ENCODE data around the gene GNB1L. TPM values are rescaled to one million over a fixed set of nuclear protein-coding genes. Genes with fewer than 3 reads are reported as not detected.

GNB1L gene
- polyA plus RNA-seq, 1 experiment, result 3.6 TPM

DNA sequence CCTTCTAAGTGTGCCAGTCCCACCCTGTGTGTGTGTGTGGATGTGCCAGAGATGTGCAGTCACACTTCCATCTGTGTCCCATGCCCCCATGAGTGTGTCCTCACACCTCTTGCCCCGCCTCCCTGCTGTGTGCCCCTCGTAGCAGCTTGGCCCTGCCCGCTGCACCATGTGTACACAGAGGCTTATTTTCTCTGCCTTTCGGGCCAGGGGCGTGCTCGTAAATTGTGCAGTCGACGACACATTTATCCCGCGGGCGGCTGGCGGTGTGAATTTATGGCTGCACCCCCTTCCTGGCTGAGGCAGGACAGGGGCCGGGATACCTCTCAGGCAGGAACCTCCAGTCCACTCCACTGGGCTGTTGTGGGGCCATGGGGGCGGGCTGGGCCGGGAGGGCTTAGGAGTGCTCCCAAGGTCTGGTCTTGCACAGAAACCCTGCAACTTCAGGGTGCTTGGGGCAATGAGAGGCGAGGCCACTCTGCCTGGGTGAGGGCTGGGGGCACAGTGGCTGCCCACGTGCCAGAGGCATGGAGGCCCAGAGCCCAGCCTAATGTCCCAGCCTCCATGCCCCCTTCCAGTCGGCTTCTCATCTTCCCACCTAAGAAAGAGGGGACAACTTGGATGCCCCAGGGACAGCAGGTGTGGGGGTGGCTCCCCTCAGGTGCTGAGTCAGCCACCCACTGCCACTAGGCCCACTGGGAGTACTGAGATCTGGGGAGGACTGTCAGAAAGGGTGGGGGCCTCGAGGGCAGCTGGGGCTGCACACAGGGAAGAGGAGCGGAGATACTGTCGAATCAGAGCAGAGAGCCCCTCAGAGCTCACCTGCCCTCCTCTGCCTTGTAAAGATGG is 118.8 kb downstream of the GNB1L start:
- POLR2A ChIA-PET, result no interaction called here
- TF ChIP-seq, protein P1, sequence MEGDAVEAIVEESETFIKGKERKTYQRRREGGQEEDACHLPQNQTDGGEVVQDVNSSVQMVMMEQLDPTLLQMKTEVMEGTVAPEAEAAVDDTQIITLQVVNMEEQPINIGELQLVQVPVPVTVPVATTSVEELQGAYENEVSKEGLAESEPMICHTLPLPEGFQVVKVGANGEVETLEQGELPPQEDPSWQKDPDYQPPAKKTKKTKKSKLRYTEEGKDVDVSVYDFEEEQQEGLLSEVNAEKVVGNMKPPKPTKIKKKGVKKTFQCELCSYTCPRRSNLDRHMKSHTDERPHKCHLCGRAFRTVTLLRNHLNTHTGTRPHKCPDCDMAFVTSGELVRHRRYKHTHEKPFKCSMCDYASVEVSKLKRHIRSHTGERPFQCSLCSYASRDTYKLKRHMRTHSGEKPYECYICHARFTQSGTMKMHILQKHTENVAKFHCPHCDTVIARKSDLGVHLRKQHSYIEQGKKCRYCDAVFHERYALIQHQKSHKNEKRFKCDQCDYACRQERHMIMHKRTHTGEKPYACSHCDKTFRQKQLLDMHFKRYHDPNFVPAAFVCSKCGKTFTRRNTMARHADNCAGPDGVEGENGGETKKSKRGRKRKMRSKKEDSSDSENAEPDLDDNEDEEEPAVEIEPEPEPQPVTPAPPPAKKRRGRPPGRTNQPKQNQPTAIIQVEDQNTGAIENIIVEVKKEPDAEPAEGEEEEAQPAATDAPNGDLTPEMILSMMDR (IDR thresholded peaks at IDR 0.05; ENCODE audit: insufficient read depth, low read depth, low read length), result no peak
- Histone ChIP-seq H3K4me3 (ENCODE audit: low read depth, low read length) (no peak overlapping the region), H3K36me3 (ENCODE audit: control insufficient read depth, insufficient read depth, low read length) (no peaks in the 10 kb centered on the region), H3K27me3 (ENCODE audit: control insufficient read depth, insufficient read depth, low read length) (no peaks in the 10 kb centered on the region)
- CTCF ChIA-PET, result interaction anchor here (0.9 to 1.0 kb wide), 3 partner anchors 21 to 174 kb away, joined by 3 read pairs; no protein-coding TSS in a partner anchor
- no peak for DNase-seq (ENCODE audit: low read depth)

DNA sequence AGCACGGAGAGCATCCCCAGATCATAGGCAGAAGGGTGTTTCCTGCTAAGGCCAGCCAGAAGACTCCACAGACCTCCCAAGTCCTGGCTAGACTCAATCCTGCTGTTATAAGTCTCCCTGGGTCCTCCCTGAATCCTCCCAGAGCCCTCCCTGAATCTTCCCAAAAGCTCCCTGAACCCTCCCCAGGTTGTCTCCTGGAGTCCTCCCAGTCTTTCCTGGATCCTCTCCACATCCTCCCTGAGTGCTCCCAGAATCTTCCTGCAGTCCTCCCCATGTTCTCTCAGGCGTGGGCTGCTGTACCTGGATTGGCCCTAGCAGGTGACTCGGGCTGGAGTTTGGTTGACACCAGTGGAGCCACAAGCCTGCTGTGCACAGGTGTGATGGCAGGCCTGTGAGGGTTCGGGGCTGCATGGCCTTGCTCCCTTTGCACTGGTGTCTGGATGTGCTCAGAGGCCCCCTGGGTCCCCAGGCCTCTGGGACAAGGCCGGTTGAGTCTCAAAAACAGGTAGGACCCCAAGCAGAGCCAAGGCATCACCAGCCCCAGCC is 119.8 kb downstream of the GNB1L start:
- CTCF ChIA-PET, result interaction anchor here (0.9 to 1.0 kb wide), 2 partner anchors 64 to 175 kb away, joined by 3 read pairs; no protein-coding TSS in a partner anchor
- POLR2A ChIA-PET, result no interaction called here
- DNase-seq (ENCODE audit: low read depth), result no peak

DNA sequence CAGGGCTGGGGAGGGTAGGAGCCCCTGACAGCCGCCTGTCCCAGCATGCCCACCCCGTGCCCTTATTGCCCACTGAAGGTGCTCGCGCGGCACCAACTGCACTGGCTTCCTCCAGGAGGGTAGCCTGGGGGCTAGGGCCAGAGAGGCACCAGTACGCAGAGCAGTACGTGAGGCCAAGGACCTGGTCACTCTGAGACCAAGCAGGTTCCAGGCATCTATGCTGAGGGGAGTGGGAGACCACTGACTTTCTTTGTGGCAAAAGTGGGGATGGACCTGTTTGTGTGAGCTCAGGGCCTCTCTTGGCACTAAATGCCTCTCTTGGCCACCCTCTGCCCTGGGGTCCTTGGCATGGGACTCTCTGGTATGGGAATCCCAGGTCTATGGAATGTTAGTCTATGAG is 120.5 kb downstream of the GNB1L start:
- POLR2A ChIA-PET, result no interaction called here
- no peak overlapping the region for H3K4me3 ChIP-seq (ENCODE audit: low read depth, low read length)
- CTCF ChIA-PET, result interaction anchor here (6.8 kb wide), 1 partner anchor 181 kb away, joined by 277 read pairs; no protein-coding TSS in a partner anchor
- no peaks in the 10 kb centered on the region for H3K27me3 ChIP-seq (ENCODE audit: control insufficient read depth, insufficient read depth, low read length)
- DNase-seq (ENCODE audit: low read depth), result no peak
- H3K36me3 ChIP-seq (ENCODE audit: control insufficient read depth, insufficient read depth, low read length), result no peaks in the 10 kb centered on the region
- TF ChIP-seq, protein P1 (IDR thresholded peaks at IDR 0.05; ENCODE audit: insufficient read depth, low read depth, low read length), result no peak

More for the DNA sequence above, 119.8 kb downstream of the GNB1L start:
- Histone ChIP-seq H3K4me3 (ENCODE audit: low read depth, low read length) (no peak overlapping the region), H3K27me3 (ENCODE audit: control insufficient read depth, insufficient read depth, low read length) (no peaks in the 10 kb centered on the region), H3K36me3 (ENCODE audit: control insufficient read depth, insufficient read depth, low read length) (no peaks in the 10 kb centered on the region)
- TF ChIP-seq, protein P1 (IDR thresholded peaks at IDR 0.05; ENCODE audit: insufficient read depth, low read depth, low read length), result no peak

DNA sequence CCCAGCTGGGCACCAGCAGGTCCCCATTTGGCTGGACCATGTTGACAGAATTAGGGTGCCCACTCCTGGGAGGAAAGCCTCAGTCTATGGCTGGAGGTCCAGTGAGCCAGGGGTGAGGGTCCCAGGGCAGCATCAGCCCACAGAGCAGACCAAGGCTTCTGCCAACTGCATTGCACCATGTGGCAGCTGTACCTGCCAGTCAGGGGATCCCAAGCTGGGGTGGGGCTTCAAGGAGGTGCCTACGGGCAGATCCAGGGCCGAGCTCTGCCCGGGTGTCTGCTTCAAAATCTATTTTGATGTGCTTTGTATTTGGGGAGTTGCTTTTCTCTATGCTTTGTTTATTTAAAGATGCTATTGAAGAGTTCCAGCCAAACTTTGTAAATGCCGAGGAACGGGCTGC is 120.9 kb downstream of the GNB1L start:
- no peak overlapping the region for H3K4me3 ChIP-seq (ENCODE audit: low read depth, low read length)
- TF ChIP-seq, protein P1 (IDR thresholded peaks at IDR 0.05; ENCODE audit: insufficient read depth, low read depth, low read length), result no peak
- POLR2A ChIA-PET, result no interaction called here
- H3K27me3 ChIP-seq (ENCODE audit: control insufficient read depth, insufficient read depth, low read length), result no peaks in the 10 kb centered on the region
- H3K36me3 ChIP-seq (ENCODE audit: control insufficient read depth, insufficient read depth, low read length), result no peaks in the 10 kb centered on the region
- CTCF ChIA-PET, result interaction anchor here (0.6 to 6.8 kb wide), 2 partner anchors 181 to 215 kb away, joined by 4 to 277 read pairs; no protein-coding TSS in a partner anchor
- DNase-seq (ENCODE audit: low read depth), result no peak

Other genes with a start within 250 kb of the GNB1L start
- gene SEPTIN5, start 140.4 kb downstream of the GNB1L start, polyA plus RNA-seq (2011; rRNA removed), result 21.0 and 38.8 TPM in 2 replicates
- 1.3 and 4.2 TPM in 2 replicates for gene GP1BB, start 131.3 kb downstream of the GNB1L start, polyA plus RNA-seq (2011; rRNA removed)
- gene TBX1, start 94.1 kb downstream of the GNB1L start, polyA plus RNA-seq (2011; rRNA removed), result not detected in 2 replicates
- 11.7 and 18.9 TPM in 2 replicates for gene RTL10, start within 50 bp of the GNB1L start, polyA plus RNA-seq (2011; rRNA removed)
- gene COMT, start 86.9 kb upstream of the GNB1L start, polyA plus RNA-seq (2011; rRNA removed), result 146 and 332 TPM in 2 replicates
- 16.0 and 28.5 TPM in 2 replicates for gene TXNRD2, start 86.9 kb upstream of the GNB1L start, polyA plus RNA-seq (2011; rRNA removed)
- gene ARVCF, start 161.9 kb upstream of the GNB1L start, polyA plus RNA-seq (2011; rRNA removed), result 2.5 and 3.8 TPM in 2 replicates
- 33.4 and 51.7 TPM in 2 replicates for gene TANGO2, start 166.2 kb upstream of the GNB1L start, polyA plus RNA-seq (2011; rRNA removed)
- gene DGCR8, start 225.4 kb upstream of the GNB1L start, polyA plus RNA-seq (2011; rRNA removed), result 16.3 and 21.3 TPM in 2 replicates

Measured in BJ (cell line).